Loucy (cell line): Measurements from ENCODE around the gene SGPL1.

Experiments used
- EZH2phosphoT487 ChIP-seq: fragments of 200-600 bp; IDR thresholded peaks from 2 replicates; pipeline ENCODE4 v1.6.1; 2018; ENCODE audit warnings: antibody characterized with exemption, mild to moderate bottlenecking, moderate library complexity, borderline replicate concordance
- TF ChIP-seq, protein P1 (sequence below): fragments of 200-600 bp; sonication (generic); conservative IDR thresholded peaks from 2 replicates; pipeline ENCODE4 v1.5.1; 2014; ENCODE audit warnings: mild to moderate bottlenecking, antibody characterized with exemption, low read length

DNA sequence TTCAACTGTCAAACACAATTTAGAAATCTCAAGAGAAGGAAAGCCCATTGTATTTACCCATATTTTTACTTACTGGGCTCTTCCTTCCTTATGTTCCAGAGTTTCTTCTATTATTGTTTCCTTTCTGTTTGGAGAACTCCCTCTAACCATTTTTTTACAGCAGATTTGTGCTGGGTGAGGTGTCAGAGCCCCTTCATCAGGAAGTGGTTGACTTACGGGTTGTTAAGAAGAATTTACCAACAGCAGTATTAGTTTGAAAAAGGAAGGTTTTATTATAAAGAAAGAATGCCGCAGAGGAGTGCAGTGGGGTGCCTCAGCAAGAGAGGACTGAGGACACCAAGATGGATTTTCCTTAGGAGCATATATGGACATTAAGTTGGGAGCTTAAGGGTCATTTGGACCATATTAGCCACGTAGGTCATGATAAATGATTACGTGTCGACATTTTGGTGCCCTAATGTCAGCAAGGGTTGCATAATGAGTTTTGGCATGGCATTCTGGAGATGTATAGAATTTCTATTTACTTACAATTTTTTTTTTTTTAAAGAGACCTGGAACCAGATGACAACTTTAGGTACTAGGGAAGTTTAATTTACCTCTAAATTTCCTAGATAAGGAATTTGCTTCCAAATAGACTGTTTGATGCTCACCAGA is 24.2 kb upstream of the SGPL1 start:
- no peak for TF ChIP-seq EZH2phosphoT487
- TF ChIP-seq, protein P1, sequence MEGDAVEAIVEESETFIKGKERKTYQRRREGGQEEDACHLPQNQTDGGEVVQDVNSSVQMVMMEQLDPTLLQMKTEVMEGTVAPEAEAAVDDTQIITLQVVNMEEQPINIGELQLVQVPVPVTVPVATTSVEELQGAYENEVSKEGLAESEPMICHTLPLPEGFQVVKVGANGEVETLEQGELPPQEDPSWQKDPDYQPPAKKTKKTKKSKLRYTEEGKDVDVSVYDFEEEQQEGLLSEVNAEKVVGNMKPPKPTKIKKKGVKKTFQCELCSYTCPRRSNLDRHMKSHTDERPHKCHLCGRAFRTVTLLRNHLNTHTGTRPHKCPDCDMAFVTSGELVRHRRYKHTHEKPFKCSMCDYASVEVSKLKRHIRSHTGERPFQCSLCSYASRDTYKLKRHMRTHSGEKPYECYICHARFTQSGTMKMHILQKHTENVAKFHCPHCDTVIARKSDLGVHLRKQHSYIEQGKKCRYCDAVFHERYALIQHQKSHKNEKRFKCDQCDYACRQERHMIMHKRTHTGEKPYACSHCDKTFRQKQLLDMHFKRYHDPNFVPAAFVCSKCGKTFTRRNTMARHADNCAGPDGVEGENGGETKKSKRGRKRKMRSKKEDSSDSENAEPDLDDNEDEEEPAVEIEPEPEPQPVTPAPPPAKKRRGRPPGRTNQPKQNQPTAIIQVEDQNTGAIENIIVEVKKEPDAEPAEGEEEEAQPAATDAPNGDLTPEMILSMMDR, result no peak
